Body of pancreas (tissue), 4 donors: Measurements from ENCODE around the gene RPGRIP1L. TPM values are rescaled to one million over a fixed set of nuclear protein-coding genes. Genes with fewer than 3 reads are reported as not detected.

Experiments
- ATAC-seq: fragments of 150-250 bp; one replicate; pipeline ENCODE4 v1.9.1; 2016
- DNase-seq, 4 donors: peaks; one replicate each; pipeline ENCODE4 v3.0.0-alpha.2; 2019
- H3K27ac ChIP-seq, 4 donors: fragments of 200-600 bp; sonication (generic); 1 replicate in 3 of 4; 2 replicates in 1 of 4; pipeline versions ENCODE4 v1.5.1 to v1.6.1; 2016 to 2019; ENCODE audit warnings: mild to moderate bottlenecking in 1 of 4, mixed read lengths in 1 of 4, moderate library complexity in 1 of 4
- H3K27me3 ChIP-seq, 2 donors: fragments of 200-600 bp; sonication (generic); one replicate each; pipeline ENCODE4 v1.6.0; 2016; ENCODE audit warnings: mild to moderate bottlenecking in 1 of 2
- H3K36me3 ChIP-seq, 2 donors: fragments of 200-600 bp; sonication (generic); replicated peaks in 1 of 2; 2 replicates each; pipeline ENCODE4 v1.5.1; 2016; ENCODE audit warnings: low read depth in 2 of 2; ENCODE audit not compliant: insufficient read depth in 1 of 2
- H3K4me1 ChIP-seq: fragments of 200-600 bp; sonication (generic); one replicate; pipeline ENCODE4 v1.6.0; 2016
- H3K4me3 ChIP-seq, 2 donors: fragments of 200-600 bp; sonication (generic); 1 replicate in 1 of 2; 2 replicates in 1 of 2; pipeline ENCODE4 v1.5.1; 2016 to 2019
- H3K9me3 ChIP-seq, 3 donors: fragments of 200-600 bp; sonication (generic); 1 replicate in 2 of 3; 2 replicates in 1 of 3; pipeline ENCODE4 v1.5.1; 2016
- POLR2A ChIP-seq, 3 donors: fragments of 450-650 bp; IDR thresholded peaks; one replicate each; pipeline ENCODE4 v1.6.1; 2016; ENCODE audit warnings: antibody characterized with exemption in 3 of 3, mild to moderate bottlenecking in 2 of 3
- WGBS, 2 donors: methylation state at CpG; one replicate each; pipeline ENCODE4 v1.1.5; 2017; 5-methylcytosine and 5-hydroxymethylcytosine counted together
- intact Hi-C: fragments of 100-400 bp; cut with DNase I; formaldehyde crosslinking; loops from one replicate; pipeline ENCODE4 v1.15.1; 2023
- total RNA-seq, 2 donors: library from RNA; depleted of rRNA; stranded (reverse); fragments of >200 nt; gene quantifications; one replicate each; pipeline ENCODE4 v1.1.0, GENCODE V29; 2016
- TF ChIP-seq, protein P1 (sequence below), 7 experiments: fragments of 450-650 bp in 4 of 7; fragments of 200-600 bp in 3 of 7; sonication (generic) in 3 of 7; IDR thresholded peaks; one replicate each; pipeline ENCODE4 v1.5.1; 2016 to 2019; ENCODE audit warnings: antibody characterized with exemption in 7 of 7

The RPGRIP1L gene
- total RNA-seq, 2 donors from 2014 or later, result 2.9 to 4.3 TPM

DNA sequence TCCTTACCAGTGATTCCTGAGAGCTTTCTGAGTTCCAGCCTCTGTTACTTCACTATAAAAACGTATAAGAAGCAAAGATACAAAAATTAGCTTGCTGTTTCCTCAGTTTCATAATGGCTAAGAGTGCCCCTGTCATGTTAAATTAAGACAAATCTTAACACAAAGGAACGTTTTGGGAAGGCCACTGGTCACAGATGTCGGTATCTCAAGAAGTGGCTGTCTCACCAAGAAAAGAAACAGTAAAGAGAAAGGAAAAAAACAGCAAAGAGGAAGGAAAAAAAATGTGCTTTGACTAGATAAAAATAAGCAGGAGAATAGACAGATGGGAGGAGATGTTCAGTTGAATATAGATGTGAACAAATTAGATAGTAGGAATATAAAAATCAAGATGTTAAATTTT is 105.9 kb downstream of the RPGRIP1L start:
- Histone ChIP-seq H3K27ac (no peak overlapping the region), H3K27me3 (no peaks in the 10 kb centered on the region), H3K9me3 (no peaks in the 10 kb centered on the region), H3K4me3 (no peak overlapping the region), H3K36me3 (no peaks in the 10 kb centered on the region), H3K4me1 (no peaks in the 10 kb centered on the region)
- no peak for DNase-seq
- no peak for ATAC-seq
- intact Hi-C loops, result no loop called here
- WGBS, 2 donors, result 44 to 50% methylated on average over 3 of the region's 3 CpGs
- TF ChIP-seq, protein P1, sequence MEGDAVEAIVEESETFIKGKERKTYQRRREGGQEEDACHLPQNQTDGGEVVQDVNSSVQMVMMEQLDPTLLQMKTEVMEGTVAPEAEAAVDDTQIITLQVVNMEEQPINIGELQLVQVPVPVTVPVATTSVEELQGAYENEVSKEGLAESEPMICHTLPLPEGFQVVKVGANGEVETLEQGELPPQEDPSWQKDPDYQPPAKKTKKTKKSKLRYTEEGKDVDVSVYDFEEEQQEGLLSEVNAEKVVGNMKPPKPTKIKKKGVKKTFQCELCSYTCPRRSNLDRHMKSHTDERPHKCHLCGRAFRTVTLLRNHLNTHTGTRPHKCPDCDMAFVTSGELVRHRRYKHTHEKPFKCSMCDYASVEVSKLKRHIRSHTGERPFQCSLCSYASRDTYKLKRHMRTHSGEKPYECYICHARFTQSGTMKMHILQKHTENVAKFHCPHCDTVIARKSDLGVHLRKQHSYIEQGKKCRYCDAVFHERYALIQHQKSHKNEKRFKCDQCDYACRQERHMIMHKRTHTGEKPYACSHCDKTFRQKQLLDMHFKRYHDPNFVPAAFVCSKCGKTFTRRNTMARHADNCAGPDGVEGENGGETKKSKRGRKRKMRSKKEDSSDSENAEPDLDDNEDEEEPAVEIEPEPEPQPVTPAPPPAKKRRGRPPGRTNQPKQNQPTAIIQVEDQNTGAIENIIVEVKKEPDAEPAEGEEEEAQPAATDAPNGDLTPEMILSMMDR (IDR thresholded peaks at IDR 0.05), result no peak
- no peak for TF ChIP-seq POLR2A (IDR thresholded peaks at IDR 0.05)

DNA sequence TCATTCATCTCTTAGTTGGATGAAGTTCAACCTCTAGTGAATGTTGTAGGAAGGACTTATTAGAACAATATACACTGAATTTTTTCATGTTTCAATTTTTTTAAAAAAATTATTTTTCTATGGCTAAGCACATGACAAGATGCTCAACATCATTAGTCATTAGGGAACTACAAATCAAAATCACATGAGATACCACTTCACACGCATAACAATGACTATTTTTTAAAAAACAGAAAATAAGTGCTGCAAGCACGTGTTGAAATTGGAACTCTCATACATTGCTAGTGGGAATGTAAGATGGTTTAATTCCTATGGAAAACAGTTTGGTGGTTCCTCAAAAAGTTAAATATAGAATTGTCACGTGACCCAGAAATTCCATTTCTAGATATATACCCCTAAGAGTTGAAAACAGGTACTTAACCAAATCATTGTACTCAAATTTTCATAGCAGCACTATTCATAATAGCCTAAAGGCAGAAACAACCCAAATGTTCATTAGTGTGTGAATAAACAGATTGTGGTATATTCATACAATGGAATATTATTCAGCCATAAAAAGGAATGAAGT is 115.5 kb downstream of the RPGRIP1L start:
- 88 to 97% methylated on average over 3 of the region's 3 CpGs for WGBS, 2 donors
- TF ChIP-seq POLR2A (IDR thresholded peaks at IDR 0.05), result no peak
- TF ChIP-seq, protein P1 (IDR thresholded peaks at IDR 0.05), result no peak
- no peaks in the 10 kb centered on the region for H3K36me3 ChIP-seq
- no peak for DNase-seq
- intact Hi-C loops, result no loop called here
- ATAC-seq, result no peak
- H3K4me3 ChIP-seq, result no peak overlapping the region
- no peaks in the 10 kb centered on the region for H3K9me3 ChIP-seq
- no peak overlapping the region for H3K27ac ChIP-seq
- H3K27me3 ChIP-seq, result no peaks in the 10 kb centered on the region
- peaks cover 7% of the 10 kb centered on the region for H3K4me1 ChIP-seq

DNA sequence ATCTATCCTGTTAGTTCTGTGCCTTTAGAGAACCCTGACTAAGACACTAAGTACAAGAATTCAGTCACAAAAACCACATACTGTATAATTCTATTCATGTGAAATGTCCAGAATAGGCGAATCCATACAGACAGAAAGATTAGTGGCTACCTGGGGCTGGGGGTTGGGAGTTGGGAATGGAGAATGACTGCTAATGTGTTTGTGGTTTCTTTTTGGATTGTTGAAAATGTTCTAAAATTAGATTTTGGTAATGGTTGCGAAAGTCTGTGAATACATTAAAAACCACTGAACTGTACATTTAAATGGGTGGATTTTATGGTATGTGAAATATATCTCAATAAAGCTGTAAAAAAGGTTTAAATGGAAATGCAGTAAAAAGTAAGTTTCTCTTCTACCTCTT is 120.3 kb downstream of the RPGRIP1L start:
- no peak for TF ChIP-seq POLR2A (IDR thresholded peaks at IDR 0.05)
- TF ChIP-seq, protein P1 (IDR thresholded peaks at IDR 0.05), result no peak
- Histone ChIP-seq H3K27me3 (no peaks in the 10 kb centered on the region), H3K36me3 (no peaks in the 10 kb centered on the region), H3K4me3 (no peak overlapping the region), H3K4me1 (peaks cover 7% of the 10 kb centered on the region), H3K9me3 (no peaks in the 10 kb centered on the region), H3K27ac (no peak overlapping the region)
- ATAC-seq (no peak), DNase-seq (no peak)
- WGBS, 2 donors, result 85 to 92% methylated on average over 2 of the region's 2 CpGs
- intact Hi-C loops, result no loop called here

DNA sequence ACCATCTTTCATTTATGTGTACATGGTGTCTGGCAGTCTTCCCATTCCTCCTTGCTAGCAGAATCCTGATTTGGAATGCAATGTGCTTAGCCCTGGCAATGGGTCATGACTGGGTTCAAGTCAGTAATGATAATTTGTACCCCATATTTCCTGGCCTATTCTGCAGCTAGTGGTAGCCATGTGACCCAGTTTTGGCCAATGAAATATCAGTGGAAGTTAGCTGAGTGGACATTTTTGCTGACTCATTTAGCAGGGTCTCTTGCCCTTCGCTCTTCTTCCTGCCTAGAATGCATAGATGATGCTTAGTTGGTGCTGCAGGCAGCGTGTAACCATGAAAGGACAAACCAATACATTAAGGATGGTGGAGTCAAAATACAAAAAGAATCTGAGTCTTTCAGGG is 121.9 kb downstream of the RPGRIP1L start:
- no peak for ATAC-seq
- TF ChIP-seq, protein P1 (IDR thresholded peaks at IDR 0.05), result no peak
- TF ChIP-seq POLR2A (IDR thresholded peaks at IDR 0.05), result no peak

More for the DNA sequence above, 121.9 kb downstream of the RPGRIP1L start:
- Histone ChIP-seq H3K27me3 (no peaks in the 10 kb centered on the region), H3K9me3 (no peaks in the 10 kb centered on the region), H3K4me1 (peaks cover 7% of the 10 kb centered on the region), H3K36me3 (no peaks in the 10 kb centered on the region), H3K4me3 (no peak overlapping the region), H3K27ac (no peak overlapping the region)
- intact Hi-C loops, result no loop called here
- no peak for DNase-seq
- 88 to 97% methylated on average over 2 of the region's 2 CpGs for WGBS, 2 donors
